ENCODE results near the gene CSF3.

CSF3 gene

DNA sequence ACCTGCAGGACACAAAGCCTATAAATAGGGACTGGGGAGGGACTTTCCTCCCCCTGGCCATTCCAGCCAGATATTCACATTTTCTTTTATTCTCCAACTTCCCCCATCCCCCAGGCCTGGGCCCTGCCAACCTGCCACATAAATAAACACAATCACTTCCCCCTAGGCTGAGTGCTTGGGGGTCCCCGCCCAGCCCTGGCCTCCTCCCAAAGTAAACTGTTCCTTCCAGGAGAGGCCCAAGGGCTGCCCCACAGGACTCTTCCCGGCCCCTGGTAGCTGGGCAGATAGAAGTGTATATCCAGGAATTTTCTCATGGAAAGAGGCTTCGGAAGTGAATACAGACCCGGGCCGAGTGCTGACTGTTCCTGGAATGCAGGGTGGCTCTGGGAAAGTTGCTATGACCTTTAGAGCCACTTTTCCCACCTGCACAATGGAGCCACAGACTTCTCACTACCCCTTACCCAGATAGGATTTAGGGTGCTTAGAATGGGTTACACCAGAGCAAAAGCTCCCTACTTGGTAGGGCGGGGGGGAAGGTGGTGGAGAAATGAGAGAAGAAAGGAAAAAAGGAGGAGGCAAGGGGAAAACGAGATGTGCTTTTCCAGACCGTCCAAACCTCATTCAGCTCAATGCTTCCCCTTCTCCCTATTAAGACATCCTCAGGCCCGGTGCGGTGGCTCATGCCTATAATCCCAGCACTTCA, 8.5 kb downstream of the CSF3 start:
- DNase-seq = no peak

GRCh38 chr17:40024901-40025300, 9.7 kb downstream of the CSF3 start:
- DNase-seq = no peak

DNA sequence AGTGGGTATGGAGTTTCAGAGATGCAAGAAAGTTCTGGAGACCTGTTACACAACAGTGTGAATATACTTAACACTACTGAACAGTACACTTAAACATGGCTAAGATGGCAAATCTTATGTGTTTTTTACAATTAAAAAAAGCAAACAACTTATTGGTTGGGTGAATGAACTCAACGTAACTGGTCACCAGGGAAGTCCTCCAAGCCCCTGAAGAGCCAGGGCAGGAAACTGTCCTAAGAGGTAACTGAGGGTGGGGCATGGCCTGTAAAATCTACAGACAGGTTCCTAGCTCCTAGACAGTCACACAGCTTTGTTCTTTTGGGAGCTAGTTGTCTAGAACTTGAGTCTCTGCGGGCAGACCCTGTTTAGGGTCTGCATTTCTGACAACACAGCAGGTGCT, 10.3 kb downstream of the CSF3 start:
- DNase-seq = no peak

DNA sequence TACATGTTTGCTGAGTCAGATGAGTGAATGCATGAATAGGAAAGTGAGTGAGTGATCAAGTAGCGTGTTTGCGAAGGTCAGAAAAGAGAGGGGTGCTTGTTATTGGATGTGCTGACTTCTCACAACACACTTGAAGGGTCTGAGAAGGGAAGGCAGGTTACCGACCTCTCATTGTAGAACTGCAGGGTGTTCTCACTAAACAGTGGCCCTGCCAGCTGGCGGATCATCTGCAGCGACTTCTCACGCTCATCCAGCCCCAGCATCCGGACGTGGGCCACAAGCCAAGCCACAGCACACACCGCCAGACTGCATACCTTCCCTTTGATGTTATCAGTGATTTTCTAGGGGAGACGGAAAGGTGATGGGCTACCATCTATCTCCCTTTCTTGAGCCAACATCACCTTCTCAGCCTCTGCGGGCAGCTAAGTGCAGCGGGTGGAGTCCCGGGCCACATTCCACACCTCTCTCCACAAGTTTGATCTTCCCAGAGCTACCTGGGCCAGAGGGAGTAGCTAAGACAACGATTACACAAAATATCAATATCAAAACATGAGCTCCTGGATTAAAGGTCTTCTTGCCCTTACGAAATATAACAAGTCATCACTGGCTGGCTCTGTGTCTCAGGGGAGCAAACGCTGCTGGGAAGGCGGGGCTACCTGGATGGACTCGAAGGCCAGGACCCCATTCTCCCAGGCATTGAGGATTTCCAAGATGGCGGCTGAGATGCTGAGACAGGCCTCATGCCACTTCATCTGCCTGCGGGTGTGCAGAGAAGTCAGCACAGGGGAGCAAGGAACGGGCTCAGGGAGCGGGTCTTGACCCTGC, 11.0 kb downstream of the CSF3 start:
- no peak for DNase-seq

- DNase-seq = peak in 45 of 56 donors; percentile 4 to 72 (median 38)
Observed at GRCh38 chr17:40026816-40027613, 11.8 kb downstream of the CSF3 start.

DNA sequence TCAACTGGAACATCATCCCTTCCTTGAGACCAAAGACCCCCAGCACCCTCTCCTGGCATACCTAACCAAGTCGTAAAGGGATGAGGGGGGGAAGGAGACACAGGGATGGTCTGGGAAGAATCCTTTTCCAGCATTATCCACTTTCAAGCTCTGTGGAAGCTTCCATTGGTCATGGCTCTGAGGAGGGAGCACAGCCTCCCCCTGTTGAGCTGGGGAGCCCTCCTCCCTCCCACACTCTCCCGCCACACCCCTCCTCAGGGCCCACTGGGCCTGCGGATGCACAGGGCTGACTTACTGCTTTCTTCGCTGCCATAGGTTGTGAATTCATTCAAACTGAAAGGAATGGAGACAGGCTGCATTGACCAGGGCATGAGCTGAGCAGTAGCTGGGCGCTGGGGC, 12.4 kb downstream of the CSF3 start:
- DNase-seq = no peak

GRCh38 chr17:40028595-40028994, 13.4 kb downstream of the CSF3 start:
- DNase-seq = no peak

GRCh38 chr17:40031706-40032105, 16.5 kb downstream of the CSF3 start:
- DNase-seq = no peak

GRCh38 chr17:40032322-40033320, 17.4 kb downstream of the CSF3 start:
- no peak for DNase-seq

GRCh38 chr17:40033339-40033738, 18.1 kb downstream of the CSF3 start:
- DNase-seq = no peak

DNA sequence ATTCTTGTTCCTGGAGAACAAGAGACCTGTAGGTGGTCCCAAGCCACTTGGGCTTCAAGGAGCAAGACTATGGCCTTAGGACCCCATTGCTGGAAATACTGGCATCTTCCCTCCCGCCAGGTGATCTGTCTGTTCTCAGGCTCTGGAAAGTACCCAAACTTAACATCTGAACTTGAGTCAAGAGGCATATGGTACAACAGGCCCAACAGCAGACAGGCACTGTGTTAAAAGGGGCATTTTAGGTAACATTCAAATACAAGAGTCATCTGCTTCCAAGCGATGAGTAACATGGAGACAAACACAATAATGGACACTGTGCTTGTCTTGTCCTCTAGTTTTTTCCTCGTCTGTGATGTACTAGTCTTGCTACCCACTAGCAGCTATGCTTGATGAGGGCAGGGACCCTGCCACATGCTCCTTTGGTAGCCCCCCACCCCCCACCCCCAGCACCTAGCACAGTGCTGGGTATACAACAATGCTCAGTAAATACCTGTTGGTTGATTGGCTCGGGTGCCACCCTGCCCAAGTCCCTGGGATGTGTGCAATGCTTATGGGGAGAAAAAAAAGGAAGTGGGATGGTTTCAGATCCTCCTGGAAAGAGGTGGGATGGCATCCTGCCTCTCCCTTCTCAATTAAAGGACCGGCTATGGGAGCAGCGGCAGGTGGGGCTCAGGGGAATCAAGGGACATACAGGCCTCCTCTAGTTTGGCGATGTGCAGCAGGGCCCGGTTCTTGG, 19.4 kb downstream of the CSF3 start:
- peak in 1 of 56 donors; percentile 5 for DNase-seq

DNA sequence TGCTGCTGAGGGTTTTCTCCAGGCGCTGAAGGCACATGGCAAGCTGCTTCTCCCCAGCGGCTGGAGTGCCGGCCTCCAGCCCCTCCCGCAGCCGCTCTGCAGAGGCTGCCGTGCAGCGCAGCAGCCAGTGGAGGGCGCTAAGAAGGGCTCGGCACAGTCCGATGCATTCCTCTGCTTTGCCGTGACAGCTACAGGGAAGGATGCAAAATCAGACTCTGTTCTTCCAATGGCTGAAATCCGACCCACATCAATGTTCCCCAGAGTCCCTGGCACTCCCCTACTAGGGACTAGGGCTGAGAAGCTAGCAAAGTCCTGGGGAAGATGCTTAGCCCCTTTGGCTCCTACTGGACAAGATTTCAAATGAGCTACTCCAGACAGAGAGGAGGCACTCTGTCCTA, 19.9 kb downstream of the CSF3 start:
- DNase-seq = peak in 24 of 56 donors; percentile 5 to 57 (median 21)

GRCh38 chr17:40038882-40039513, 23.8 kb downstream of the CSF3 start:
- peak in 13 of 56 donors; percentile 7 to 57 (median 22) for DNase-seq

DNA sequence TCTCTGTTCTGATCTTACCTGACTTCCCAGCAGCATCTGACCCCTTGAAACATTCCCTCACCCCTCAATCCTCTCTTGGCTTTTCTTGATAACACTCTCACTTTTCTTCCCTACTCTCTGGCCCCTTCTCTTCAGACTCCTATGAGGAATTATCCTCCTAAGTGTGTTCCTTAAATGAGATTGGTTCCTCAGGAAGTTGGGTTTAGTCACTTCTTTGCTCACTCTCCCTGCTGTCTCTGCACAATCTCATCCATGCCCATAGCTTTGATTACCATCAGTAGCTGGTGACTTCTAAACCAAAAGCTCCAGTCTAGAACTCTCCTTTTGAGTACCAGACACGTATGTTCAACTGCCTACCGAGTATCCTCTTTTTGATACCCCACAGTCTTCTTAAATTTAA, 26.0 kb downstream of the CSF3 start:
- no peak for DNase-seq

GRCh38 chr17:40056379-40057015, 41.3 kb downstream of the CSF3 start:
- DNase-seq = peak in 7 of 56 donors; percentile 13 to 44 (median 30)

GRCh38 chr17:40058186-40058784, 43.0 kb downstream of the CSF3 start:
- DNase-seq = no peak

DNA sequence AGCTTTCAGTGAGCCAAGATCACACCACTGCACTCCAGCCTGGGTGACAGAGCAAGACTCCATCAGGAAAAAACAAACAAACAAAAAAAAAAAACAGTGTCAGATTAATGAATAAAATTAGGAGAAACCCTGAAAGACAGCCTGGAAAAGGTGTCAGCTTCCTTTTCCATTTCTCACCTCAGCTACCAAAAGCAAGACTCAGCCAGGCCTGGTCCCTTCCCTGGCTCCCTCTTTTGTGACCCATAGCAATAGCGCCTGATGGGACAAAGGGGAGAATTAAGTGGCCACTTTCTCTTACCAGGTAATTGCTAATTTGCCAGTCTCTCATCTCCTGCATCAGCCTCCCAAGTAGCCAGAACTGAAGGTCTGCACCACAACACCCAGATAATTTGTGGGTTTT, 43.6 kb downstream of the CSF3 start:
- DNase-seq = no peak

GRCh38 chr17:40059729-40060475, 44.7 kb downstream of the CSF3 start:
- peak in 1 of 56 donors; percentile 27 for DNase-seq
